Effector memory CD8-positive, alpha-beta T cell (primary cell): Measurements from ENCODE around the gene NUDT2.
A peak's percentile ranks its signal among the peaks of the same experiment; 100 is the strongest.
"Not testable (repeated sequence)": the region's sequence is repeated elsewhere in the genome, so short reads cannot be mapped to it uniquely, and the experiment has no call there.

Experiments
- ATAC-seq: fragments of 150-1000 bp; cut with Tn5 transposase; replicated peaks from 2 replicates; pipeline ENCODE4 v1.10.0; 2021; ENCODE audit warnings: mild to moderate bottlenecking, moderate library complexity
- DNase-seq, 3 experiments: peaks; one replicate each; pipeline ENCODE4 v3.0.0; 2021
- H3K27ac Mint-ChIP-seq, 2 donors: one replicate each; pipeline ENCODE4 v1.8.0; 2022; ENCODE audit warnings: mild to moderate bottlenecking in 2 of 2, mixed read lengths in 2 of 2, moderate library complexity in 2 of 2
- H3K27me3 Mint-ChIP-seq, 2 donors: one replicate each; pipeline ENCODE4 v1.8.0; 2022; ENCODE audit warnings: mixed read lengths in 2 of 2
- H3K36me3 Mint-ChIP-seq: one replicate; pipeline ENCODE4 v1.8.0; 2022; ENCODE audit warnings: mild to moderate bottlenecking, moderate library complexity, mixed read lengths; ENCODE audit not compliant: insufficient read depth
- H3K4me1 Mint-ChIP-seq, 2 donors: one replicate each; pipeline ENCODE4 v1.8.0; 2022; ENCODE audit warnings: low read depth in 2 of 2, mixed read lengths in 2 of 2
- H3K4me3 Mint-ChIP-seq, 2 donors: one replicate each; pipeline ENCODE4 v1.8.0; 2022; ENCODE audit warnings: mild to moderate bottlenecking in 2 of 2, mixed read lengths in 2 of 2, moderate library complexity in 2 of 2
- H3K9me3 Mint-ChIP-seq, 2 donors: one replicate each; pipeline ENCODE4 v1.8.0; 2022; ENCODE audit warnings: mixed read lengths in 2 of 2
- total RNA-seq, 9 experiments: gene quantifications; one replicate each; lab custom pipeline; 2026; lab: John Stamatoyannopoulos, UW

The NUDT2 gene
- total RNA-seq = 6.9 to 19.9 (median 16.0) reads per million in 9 experiments

- H3K9me3 Mint-ChIP-seq = no peaks in the 10 kb centered on the region
- ATAC-seq = peak; percentile 89
- peak; percentile 92 to 95 (median 94) for DNase-seq
- peaks cover 17% of the 10 kb centered on the region for H3K36me3 Mint-ChIP-seq
- H3K27ac Mint-ChIP-seq = peak within 1 kb of the TSS; percentile 92 to 98
- no peaks in the 10 kb centered on the region for H3K27me3 Mint-ChIP-seq
- peaks cover 21 to 22% of the 10 kb centered on the region in 2 donors for H3K4me1 Mint-ChIP-seq
- peak within 1 kb of the TSS; percentile 94 to 99 for H3K4me3 Mint-ChIP-seq
Observed at GRCh38 chr9:34328987-34329832, at the start of gene NUDT2, which contains the start of gene KIF24. Gene NUDT2, plus strand, starts transcription at chr9:34329569. Its CDS starts 9,471 bp downstream, at chr9:34339040. Gene KIF24, minus strand, starts transcription at chr9:34329268. Its CDS starts 17,922 bp downstream, at chr9:34311346.

- DNase-seq = no peak
- H3K9me3 Mint-ChIP-seq = no peaks in the 10 kb centered on the region
- H3K4me3 Mint-ChIP-seq = no peak overlapping the region
- peaks cover 0 to 3% of the 10 kb centered on the region in 2 donors for H3K4me1 Mint-ChIP-seq
- H3K27ac Mint-ChIP-seq = no peak overlapping the region
- no peak for ATAC-seq
- H3K27me3 Mint-ChIP-seq = no peaks in the 10 kb centered on the region
- H3K36me3 Mint-ChIP-seq = peaks cover 3% of the 10 kb centered on the region
Observed at GRCh38 chr9:34282096-34282495, 47.3 kb upstream of the NUDT2 start.

GRCh38 chr9:34289159-34289558 is 40.2 kb upstream of the NUDT2 start:
- Mint-ChIP-seq H3K4me1 (no peaks in the 10 kb centered on the region), H3K27ac (no peak overlapping the region), H3K4me3 (no peak overlapping the region), H3K36me3 (no peaks in the 10 kb centered on the region), H3K27me3 (no peaks in the 10 kb centered on the region), H3K9me3 (no peaks in the 10 kb centered on the region)
- no peak for ATAC-seq
- DNase-seq = no peak

- Mint-ChIP-seq H3K4me1 (no peaks in the 10 kb centered on the region), H3K27ac (no peak overlapping the region), H3K4me3 (no peak overlapping the region), H3K9me3 (no peaks in the 10 kb centered on the region), H3K36me3 (no peaks in the 10 kb centered on the region), H3K27me3 (no peaks in the 10 kb centered on the region)
- ATAC-seq (no peak), DNase-seq (no peak)
Observed at GRCh38 chr9:34291023-34291422, 38.3 kb upstream of the NUDT2 start.

- Mint-ChIP-seq H3K27me3 (no peaks in the 10 kb centered on the region), H3K9me3 (no peaks in the 10 kb centered on the region), H3K27ac (no peak overlapping the region), H3K4me3 (no peak overlapping the region), H3K4me1 (no peaks in the 10 kb centered on the region), H3K36me3 (no peaks in the 10 kb centered on the region)
- ATAC-seq (no peak), DNase-seq (no peak)
Observed at GRCh38 chr9:34291423-34291822, 37.9 kb upstream of the NUDT2 start.

- no peak overlapping the region for H3K4me3 Mint-ChIP-seq
- no peaks in the 10 kb centered on the region for H3K9me3 Mint-ChIP-seq
- H3K4me1 Mint-ChIP-seq = no peaks in the 10 kb centered on the region
- no peaks in the 10 kb centered on the region for H3K36me3 Mint-ChIP-seq
- ATAC-seq (no peak), DNase-seq (no peak)
- H3K27ac Mint-ChIP-seq = no peak overlapping the region
- no peaks in the 10 kb centered on the region for H3K27me3 Mint-ChIP-seq
Observed at GRCh38 chr9:34292552-34292951, 36.8 kb upstream of the NUDT2 start.

- H3K4me1 Mint-ChIP-seq, DNase-seq, H3K36me3 Mint-ChIP-seq, H3K27me3 Mint-ChIP-seq, ATAC-seq, H3K9me3 Mint-ChIP-seq, H3K4me3 Mint-ChIP-seq, H3K27ac Mint-ChIP-seq: not testable (repeated sequence)
Observed at GRCh38 chr9:34301064-34301463, 28.3 kb upstream of the NUDT2 start.

GRCh38 chr9:34308316-34308715 is 21.1 kb upstream of the NUDT2 start:
- not testable (repeated sequence) for H3K27me3 Mint-ChIP-seq, H3K36me3 Mint-ChIP-seq, H3K27ac Mint-ChIP-seq, H3K4me3 Mint-ChIP-seq, ATAC-seq, DNase-seq, H3K9me3 Mint-ChIP-seq, H3K4me1 Mint-ChIP-seq

- Mint-ChIP-seq H3K27me3 (no peaks in the 10 kb centered on the region), H3K4me3 (no peak overlapping the region), H3K36me3 (no peaks in the 10 kb centered on the region), H3K9me3 (no peaks in the 10 kb centered on the region), H3K27ac (no peak overlapping the region), H3K4me1 (no peaks in the 10 kb centered on the region)
- ATAC-seq (no peak), DNase-seq (no peak)
Observed at GRCh38 chr9:34310215-34310614, 19.2 kb upstream of the NUDT2 start.

- H3K36me3 Mint-ChIP-seq = no peaks in the 10 kb centered on the region
- DNase-seq (no peak), ATAC-seq (no peak)
- H3K9me3 Mint-ChIP-seq = no peaks in the 10 kb centered on the region
- H3K27me3 Mint-ChIP-seq = no peaks in the 10 kb centered on the region
- H3K27ac Mint-ChIP-seq = no peak overlapping the region
- H3K4me1 Mint-ChIP-seq = no peaks in the 10 kb centered on the region
- no peak overlapping the region for H3K4me3 Mint-ChIP-seq
Observed at GRCh38 chr9:34311499-34312185, 17.7 kb upstream of the NUDT2 start.

GRCh38 chr9:34317436-34317835 is 11.9 kb upstream of the NUDT2 start:
- DNase-seq = no peak
- Mint-ChIP-seq H3K4me1 (no peaks in the 10 kb centered on the region), H3K27me3 (no peaks in the 10 kb centered on the region), H3K27ac (no peak overlapping the region), H3K9me3 (no peaks in the 10 kb centered on the region), H3K36me3 (no peaks in the 10 kb centered on the region), H3K4me3 (no peak overlapping the region)
- no peak for ATAC-seq

- no peak overlapping the region for H3K4me3 Mint-ChIP-seq
- no peaks in the 10 kb centered on the region for H3K9me3 Mint-ChIP-seq
- no peaks in the 10 kb centered on the region for H3K4me1 Mint-ChIP-seq
- no peak for DNase-seq
- H3K27ac Mint-ChIP-seq = no peak overlapping the region
- H3K27me3 Mint-ChIP-seq = no peaks in the 10 kb centered on the region
- no peak for ATAC-seq
- H3K36me3 Mint-ChIP-seq = no peaks in the 10 kb centered on the region
Observed at GRCh38 chr9:34318163-34318790, 11.1 kb upstream of the NUDT2 start.

- no peak overlapping the region for H3K4me3 Mint-ChIP-seq
- ATAC-seq (no peak), DNase-seq (no peak)
- no peaks in the 10 kb centered on the region for H3K27me3 Mint-ChIP-seq
- no peaks in the 10 kb centered on the region for H3K4me1 Mint-ChIP-seq
- no peak overlapping the region for H3K27ac Mint-ChIP-seq
- no peaks in the 10 kb centered on the region for H3K36me3 Mint-ChIP-seq
- no peaks in the 10 kb centered on the region for H3K9me3 Mint-ChIP-seq
Observed at GRCh38 chr9:34321451-34321850, 7.9 kb upstream of the NUDT2 start.
